K562 (cell line): ENCODE results near the gene PLPP4. TPM values are rescaled to one million over a fixed set of nuclear protein-coding genes. Genes with fewer than 3 reads are reported as not detected.

ENCODE experiments used
- ATAC-seq: fragments of 200-7000 bp; cut with Tn5 transposase; 3 replicates; pipeline ENCODE4 v1.9.1; 2020; ENCODE audit warnings: moderate library complexity
- BruUV-seq: library from RNA; stranded (reverse); fragments of 400-500 nt; replicated peaks from 2 replicates; lab custom pipeline; 2021; lab: Mats Ljungman, UMichigan
- CTCF ChIA-PET: fragments of 300-600 bp; formaldehyde crosslinking; extraction: SDS; loops from one replicate; lab custom pipeline; 2021; ENCODE audit warnings: low intra/inter-chr PET ratio; lab: Yijun Ruan, JAX
- POLR2A ChIA-PET: fragments of 300-600, 350-650 bp; sonication (Branson Sonifier 250); formaldehyde crosslinking; extraction: SDS; loops from one replicate; lab custom pipeline; 2021; ENCODE audit warnings: antibody characterized with exemption, inconsistent platforms; lab: Yijun Ruan, JAX
- DNase-seq, 4 experiments: peaks; one replicate each; pipeline versions ENCODE4 v3.0.0 to v3.0.0-alpha.2; 2011 to 2018; ENCODE audit warnings: low spot score in 3 of 4, mixed read lengths in 3 of 4; ENCODE audit errors: extremely low read depth in 1 of 4
- FAIRE-seq: peaks from 2 replicates; lab custom pipeline; 2011; peaks lifted over from hg19 to GRCh38; lab: Jason Lieb, UNC
- H2AFZ ChIP-seq: 2 replicates; pipeline ENCODE4 v1.6.0; 2011; ENCODE audit warnings: low read depth, low read length, control low read depth, inconsistent platforms
- H3K27ac ChIP-seq: fragments of 200-600 bp; 3 replicates; pipeline ENCODE4 v1.8.0; 2011; ENCODE audit warnings: low read depth, mild to moderate bottlenecking, control low read depth, inconsistent platforms, low read length, moderate library complexity, mixed read lengths; ENCODE audit errors: extremely low read depth
- H3K27me3 ChIP-seq, 2 experiments: fragments of 300-600 bp in 1 of 2; 2 replicates in 1 of 2; 3 replicates in 1 of 2; pipeline versions ENCODE4 v1.6.0 to v1.8.0; 2011; ENCODE audit warnings: inconsistent platforms in 2 of 2, low read length in 2 of 2, mild to moderate bottlenecking in 1 of 2, mixed read lengths in 1 of 2, moderate library complexity in 1 of 2; ENCODE audit not compliant: control insufficient read depth in 2 of 2, insufficient read depth in 2 of 2
- H3K36me3 ChIP-seq: fragments of 300-600 bp; 3 replicates; pipeline ENCODE4 v1.8.0; 2011; ENCODE audit warnings: mild to moderate bottlenecking, low read length, inconsistent platforms; ENCODE audit not compliant: control insufficient read depth, insufficient read depth
- H3K4me1 ChIP-seq, 2 experiments: fragments of 200-600 bp in 1 of 2; replicated peaks in 1 of 2; 2 replicates in 1 of 2; 3 replicates in 1 of 2; pipeline versions ENCODE4 v1.5.1 to v1.8.0; 2011; ENCODE audit warnings: inconsistent platforms in 2 of 2, low read length in 2 of 2, mild to moderate bottlenecking in 1 of 2, mixed read lengths in 1 of 2, moderate library complexity in 1 of 2; ENCODE audit not compliant: control insufficient read depth in 2 of 2, insufficient read depth in 2 of 2
- H3K4me2 ChIP-seq: 2 replicates; pipeline ENCODE4 v1.6.1; 2011; ENCODE audit warnings: low read length, control low read depth, inconsistent platforms, mixed read lengths; ENCODE audit not compliant: insufficient read depth
- H3K4me3 ChIP-seq: fragments of 200-600 bp; sonication (generic), shearing (Covaris generic); 2 replicates; pipeline ENCODE4 v1.5.1; 2016; ENCODE audit warnings: control low read depth, inconsistent platforms
- H3K79me2 ChIP-seq: fragments of 200-600 bp; 3 replicates; pipeline ENCODE4 v1.8.0; 2011; ENCODE audit warnings: low read length, inconsistent platforms; ENCODE audit not compliant: control insufficient read depth, insufficient read depth
- H3K9ac ChIP-seq, 2 experiments: 2 replicates each; pipeline versions ENCODE4 v1.6.0 to v1.6.1; 2011; ENCODE audit warnings: low read depth in 2 of 2, low read length in 2 of 2, control low read depth in 1 of 2, inconsistent platforms in 1 of 2, mild to moderate bottlenecking in 1 of 2, mixed read lengths in 1 of 2; ENCODE audit not compliant: insufficient read depth in 1 of 2
- H3K9me1 ChIP-seq: one replicate; pipeline ENCODE4 v1.6.0; 2011; ENCODE audit warnings: inconsistent platforms, mild to moderate bottlenecking, low read length, moderate library complexity; ENCODE audit not compliant: control insufficient read depth, insufficient read depth
- H3K9me3 ChIP-seq: replicated peaks from 2 replicates; pipeline ENCODE4 v1.5.1; 2011; ENCODE audit warnings: low read depth, low read length, inconsistent platforms; ENCODE audit not compliant: control insufficient read depth, insufficient read depth
- H4K20me1 ChIP-seq: replicated peaks from 2 replicates; pipeline ENCODE4 v1.6.1; 2011; ENCODE audit warnings: low read length, inconsistent platforms, mixed read lengths; ENCODE audit not compliant: control insufficient read depth, insufficient read depth
- JUNB ChIP-seq: fragments of 450-650 bp; formaldehyde crosslinking; conservative IDR thresholded peaks from 2 replicates; pipeline ENCODE4 v1.4.0; 2020; ENCODE audit warnings: mild to moderate bottlenecking
- KDM2B ChIP-seq: fragments of 250-450 bp; sonication (Bioruptor Pico); IDR thresholded peaks from 2 replicates; pipeline ENCODE4 v1.8.0; 2021; ENCODE audit warnings: mild to moderate bottlenecking, moderate library complexity
- MAX ChIP-seq: sonication (generic); formaldehyde crosslinking; IDR thresholded peaks from 2 replicates; pipeline ENCODE4 v1.9.0; 2022; ENCODE audit warnings: mild to moderate bottlenecking, missing genetic modification reagents
- SPI1 ChIP-seq: IDR thresholded peaks from 2 replicates; pipeline ENCODE4 v1.6.1; 2011; ENCODE audit warnings: low read depth, low read length, control low read depth, borderline replicate concordance
- UBTF ChIP-seq, 2 experiments: IDR thresholded peaks; 2 replicates each; pipeline ENCODE4 v1.6.1; 2012; ENCODE audit warnings: improper control_type of control experiment in 2 of 2, low read depth in 2 of 2, low read length in 2 of 2, borderline replicate concordance in 1 of 2
- WGBS: fragments of 100-300 bp; shearing (Covaris generic); methylation state at CpG from one replicate; pipeline ENCODE4 v1.1.6; 2016; ENCODE audit warnings: low coverage, mixed read lengths; ENCODE audit not compliant: insufficient coverage; ENCODE audit errors: missing lambda C conversion rate; 5-methylcytosine and 5-hydroxymethylcytosine counted together
- in situ Hi-C: fragments of 300-500 bp; cut with MboI; formaldehyde crosslinking; loops from 4 replicates; pipeline ENCODE4 v1.15.0; 2018; ENCODE audit warnings: inconsistent platforms, mixed read lengths
- intact Hi-C: fragments of 100-400 bp; cut with micrococcal nuclease; formaldehyde crosslinking; loops from 2 replicates; pipeline ENCODE4 v1.14.2; 2022
- polyA plus RNA-seq, 8 experiments: library from polyadenylated mRNA; depleted of rRNA in 4 of 8; stranded (reverse) in 5 of 8; unstranded in 3 of 8; fragments of >200 nt; fragmentation: Nextera tagmentation in 2 of 8; fragmentation: Illumina TruSeq in 1 of 8; extraction: Ambion mirVana in 2 of 8; extraction: Trizol in 1 of 8; gene quantifications; 2 replicates each; pipeline versions ENCODE4 v1.2.1 to v1.2.3, GENCODE V29; 2011 to 2014; ENCODE audit warnings: inconsistent platforms in 1 of 8, missing spikeins in 1 of 8
- total RNA-seq, 7 experiments: library from RNA; depleted of rRNA in 6 of 7; stranded (reverse); fragments of >200 nt in 6 of 7; fragmentation: Illumina TruSeq in 2 of 7; extraction: Trizol in 2 of 7; gene quantifications; 2 replicates each; pipeline versions ENCODE4 v1.2.1 to v1.2.3, GENCODE V29; 2011 to 2021; ENCODE audit warnings: low replicate concordance in 1 of 7

PLPP4 gene
- total and polyA plus RNA-seq, 9 of the 15 experiments (the other 6 are each of a cell fraction or from before 2014, with no cell fraction given): 0.08 TPM; not detected in 8

GRCh38 chr10:120505056-120505455 is 48.0 kb downstream of the PLPP4 start:
- Histone ChIP-seq H3K9ac (no peak overlapping the region), H3K4me3 (no peak overlapping the region), H3K9me1 (no peaks in the 10 kb centered on the region), H3K4me1 (no peaks in the 10 kb centered on the region), H3K4me2 (no peak overlapping the region), H4K20me1 (no peaks in the 10 kb centered on the region), H3K9me3 (no peaks in the 10 kb centered on the region), H3K27ac (no peak overlapping the region), H3K36me3 (no peaks in the 10 kb centered on the region), H3K79me2 (no peaks in the 10 kb centered on the region), H3K27me3 (no peaks in the 10 kb centered on the region), H2AFZ (no peak overlapping the region)
- in situ Hi-C loops (no loop called here), intact Hi-C loops (no loop called here)
- DNase-seq (no peak), ATAC-seq (no peak), FAIRE-seq (no peak)
- ChIA-PET POLR2A (interaction anchor here (0.8 kb wide), 1 partner anchor 55 kb away, joined by 4 read pairs; no protein-coding TSS in a partner anchor), CTCF (no interaction called here)
- BruUV-seq: no TSS peak
- no peak for TF ChIP-seq UBTF (IDR thresholded peaks at IDR 0.05; ENCODE audit: borderline replicate concordance in 1 of 2, low read depth in 2 of 2, low read length in 2 of 2)
- no peak for TF ChIP-seq MAX (CRISPR knock-in tag)
- no peak for TF ChIP-seq SPI1
- no peak for TF ChIP-seq JUNB (CRISPR knock-in tag)
- no peak for TF ChIP-seq KDM2B (CRISPR knock-in tag)
- 3% methylated on average over 3 of the region's 3 CpGs for WGBS
